GM23338 (cell line): ENCODE data around the gene NDUFA7. TPM values are rescaled to one million over a fixed set of nuclear protein-coding genes. Genes with fewer than 3 reads are reported as not detected.
"Not testable (repeated sequence)": the region's sequence is repeated elsewhere in the genome, so short reads cannot be mapped to it uniquely, and the experiment has no call there.

Experiments used
- ATAC-seq: fragments of 200-7000 bp; cut with Tn5 transposase; 3 replicates; pipeline ENCODE4 v1.9.1; 2020
- DNase-seq: peaks from one replicate; pipeline ENCODE4 v3.0.0-alpha.2; 2015; ENCODE audit warnings: low spot score
- H2AFZ ChIP-seq: fragments of 200-600 bp; sonication (generic); 2 replicates; pipeline ENCODE4 v1.8.0; 2016; ENCODE audit warnings: antibody characterized with exemption, mild to moderate bottlenecking, moderate library complexity
- H3F3A ChIP-seq: fragments of 200-600 bp; sonication (generic); replicated peaks from 2 replicates; pipeline ENCODE4 v1.8.0; 2017; ENCODE audit warnings: antibody characterized with exemption, mixed run types, low read depth
- H3K27ac ChIP-seq: fragments of 200-600 bp; sonication (generic); 2 replicates; pipeline ENCODE4 v1.6.1; 2016; ENCODE audit warnings: low read depth
- H3K27me3 ChIP-seq: fragments of 200-600 bp; sonication (generic); 2 replicates; pipeline ENCODE4 v1.8.0; 2016; ENCODE audit warnings: mild to moderate bottlenecking, mixed run types, moderate library complexity; ENCODE audit not compliant: insufficient read depth
- H3K36me3 ChIP-seq: fragments of 200-600 bp; sonication (generic); 2 replicates; pipeline ENCODE4 v1.8.0; 2016; ENCODE audit warnings: mild to moderate bottlenecking; ENCODE audit not compliant: insufficient read depth
- H3K4me1 ChIP-seq: fragments of 200-600 bp; sonication (generic); 2 replicates; pipeline ENCODE4 v1.8.0; 2016; ENCODE audit warnings: mild to moderate bottlenecking, moderate library complexity; ENCODE audit not compliant: insufficient read depth
- H3K4me2 ChIP-seq: fragments of 200-600 bp; sonication (generic); 2 replicates; pipeline ENCODE4 v1.7.1; 2017; ENCODE audit warnings: mixed run types
- H3K4me3 ChIP-seq: fragments of 200-600 bp; sonication (generic); 2 replicates; pipeline ENCODE4 v1.6.1; 2016; ENCODE audit warnings: mixed run types
- H3K79me2 ChIP-seq: fragments of 200-600 bp; sonication (generic); replicated peaks from 2 replicates; pipeline ENCODE4 v1.8.0; 2017; ENCODE audit warnings: mild to moderate bottlenecking; ENCODE audit not compliant: insufficient read depth
- H3K9me2 ChIP-seq: fragments of 200-600 bp; sonication (generic); 2 replicates; pipeline ENCODE4 v1.8.0; 2017; ENCODE audit not compliant: insufficient read depth
- H4K20me1 ChIP-seq: fragments of 200-600 bp; sonication (generic); replicated peaks from 2 replicates; pipeline ENCODE4 v1.8.0; 2017; ENCODE audit warnings: mild to moderate bottlenecking; ENCODE audit not compliant: insufficient read depth
- H3K27ac Mint-ChIP-seq: 2 replicates; pipeline ENCODE4 v1.8.0; 2020; ENCODE audit warnings: inconsistent platforms, mild to moderate bottlenecking, moderate library complexity, mixed read lengths
- H3K27me3 Mint-ChIP-seq: 3 replicates; pipeline ENCODE4 v1.8.0; 2022; ENCODE audit warnings: low read depth, mild to moderate bottlenecking, moderate library complexity, mixed read lengths, inconsistent platforms; ENCODE audit not compliant: insufficient read depth, poor library complexity
- H3K36me3 Mint-ChIP-seq: 3 replicates; pipeline ENCODE4 v1.8.0; 2021; ENCODE audit warnings: low read depth, mild to moderate bottlenecking, inconsistent platforms, moderate library complexity, mixed read lengths
- H3K4me1 Mint-ChIP-seq: 3 replicates; pipeline ENCODE4 v1.8.0; 2020; ENCODE audit warnings: mild to moderate bottlenecking, inconsistent platforms, mixed read lengths
- H3K4me3 Mint-ChIP-seq: 3 replicates; pipeline ENCODE4 v1.8.0; 2021; ENCODE audit warnings: moderate library complexity, mild to moderate bottlenecking, inconsistent platforms, mixed read lengths
- H3K9me3 Mint-ChIP-seq: 3 replicates; pipeline ENCODE4 v1.8.0; 2020; ENCODE audit warnings: moderate library complexity, mild to moderate bottlenecking, inconsistent platforms, mixed read lengths
- CTCF ChIP-seq, 2 experiments: fragments of 200-600 bp in 1 of 2; sonication (generic) in 1 of 2; conservative IDR thresholded peaks; 2 replicates each; pipeline versions ENCODE4 v1.5.1 to v1.6.1; 2016 to 2017; ENCODE audit warnings: antibody characterized with exemption in 2 of 2, low read depth in 2 of 2, mild to moderate bottlenecking in 2 of 2, moderate library complexity in 1 of 2
- ETS1 ChIP-seq: IDR thresholded peaks from 2 replicates; pipeline ENCODE4 v1.6.1; 2016; ENCODE audit warnings: antibody characterized with exemption
- ZNF462 ChIP-seq: fragments of 250-450 bp; sonication (Bioruptor Pico); IDR thresholded peaks from 2 replicates; pipeline ENCODE4 v1.5.0; 2020; ENCODE audit warnings: mild to moderate bottlenecking, moderate library complexity
- polyA plus RNA-seq: library from polyadenylated mRNA; unstranded; fragments of >200 nt; fragmentation: Nextera tagmentation; extraction: Ambion mirVana; gene quantifications from 2 replicates; pipeline ENCODE4 v1.2.1, GENCODE V29; 2016
- total RNA-seq: library from RNA; depleted of rRNA; stranded (reverse); fragments of >200 nt; shearing (Covaris generic); gene quantifications from 2 replicates; pipeline ENCODE4 v1.2.3, GENCODE V29; 2014

NDUFA7 gene
- total and polyA plus RNA-seq, 2 experiments from 2014 or later = 35.1 to 344 TPM

- not testable (repeated sequence) for H3K4me3 ChIP-seq, H2AFZ ChIP-seq, H4K20me1 ChIP-seq, H3K79me2 ChIP-seq, ATAC-seq, H3K36me3 Mint-ChIP-seq, H3K4me1 ChIP-seq, DNase-seq, H3K27ac ChIP-seq, H3K27ac Mint-ChIP-seq, H3K4me2 ChIP-seq, H3K36me3 ChIP-seq, H3K9me2 ChIP-seq, H3K9me3 Mint-ChIP-seq, H3F3A ChIP-seq, H3K4me3 Mint-ChIP-seq
- peaks cover 13% of the 10 kb centered on the region for H3K27me3 ChIP-seq
- Mint-ChIP-seq H3K27me3 (peaks cover 36% of the 10 kb centered on the region), H3K4me1 (peaks cover 11% of the 10 kb centered on the region; the same call in 2 of the 3 replicates)
Measured at GRCh38 chr19:8341504-8341903, 20.3 kb upstream of the NDUFA7 start.

GRCh38 chr19:8340341-8341096 is 19.3 kb upstream of the NDUFA7 start:
- peaks cover 11% of the 10 kb centered on the region; the same call in 2 of the 3 replicates for H3K4me1 Mint-ChIP-seq
- peaks cover 45% of the 10 kb centered on the region for H3K27me3 Mint-ChIP-seq
- DNase-seq = peak; percentile 63
- 0 out of 2 replicates have a peak overlapping the region, but pooled peaks have one; percentile 19 for H3K27ac ChIP-seq
- no peak overlapping the region for H3K4me3 ChIP-seq
- H3K79me2 ChIP-seq = no peaks in the 10 kb centered on the region
- H2AFZ ChIP-seq = no peak overlapping the region
- no peak overlapping the region for H3K27ac Mint-ChIP-seq
- H3K36me3 Mint-ChIP-seq = no peaks in the 10 kb centered on the region
- H3K4me3 Mint-ChIP-seq = no peak overlapping the region; the same call in 2 of the 3 replicates
- peaks cover 12% of the 10 kb centered on the region for H3K4me1 ChIP-seq
- H3K9me3 Mint-ChIP-seq = no peaks in the 10 kb centered on the region
- H3K4me2 ChIP-seq = no peak overlapping the region
- no peak for TF ChIP-seq ZNF462 (CRISPR knock-in tag)
- TF ChIP-seq ETS1 = no peak
- peak; percentile 5 to 22; a peak in 3 of 4 replicates for TF ChIP-seq CTCF (conservative IDR thresholded peaks at IDR 0.05; ENCODE audit: low read depth in 2 of 2)
- H3K9me2 ChIP-seq = no peaks in the 10 kb centered on the region
- H3K27me3 ChIP-seq = peaks cover 21% of the 10 kb centered on the region
- no peaks in the 10 kb centered on the region for H4K20me1 ChIP-seq
- peak; percentile 17 for ATAC-seq
- H3F3A ChIP-seq = peaks cover 6% of the 10 kb centered on the region
- H3K36me3 ChIP-seq = no peaks in the 10 kb centered on the region
